GM19035 (cell line): ENCODE measurements around the gene CLEC18A.
"Not testable (repeated sequence)": the region's sequence is repeated elsewhere in the genome, so short reads cannot be mapped to it uniquely, and the experiment has no call there.

Experiments
- ATAC-seq: cut with Tn5 transposase; IDR thresholded peaks from one replicate; pipeline ENCODE4 v1.9.1; 2021; ENCODE audit not compliant: unreplicated experiment

CLEC18A gene

DNA sequence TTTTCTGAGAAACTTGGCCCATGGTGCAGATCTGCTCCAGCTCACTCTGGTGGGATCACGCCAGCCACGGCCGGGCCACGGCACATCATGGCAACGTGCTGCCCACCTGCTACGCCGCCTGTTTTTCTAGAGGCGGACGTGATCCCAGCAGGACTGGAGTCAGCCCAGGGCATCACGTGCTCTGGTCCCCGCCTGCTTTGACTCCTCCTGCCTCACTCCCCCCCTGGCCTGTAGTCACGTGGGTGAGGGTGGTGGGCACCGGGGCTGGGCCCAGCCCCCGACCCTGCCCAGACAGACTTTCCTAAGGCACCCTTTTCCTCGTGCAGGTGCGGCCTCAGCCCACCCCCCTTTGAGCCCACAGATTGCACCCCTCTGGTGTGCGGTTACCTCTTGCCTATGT is 723 bp upstream of the CLEC18A start:
- ATAC-seq = not testable (repeated sequence)

DNA sequence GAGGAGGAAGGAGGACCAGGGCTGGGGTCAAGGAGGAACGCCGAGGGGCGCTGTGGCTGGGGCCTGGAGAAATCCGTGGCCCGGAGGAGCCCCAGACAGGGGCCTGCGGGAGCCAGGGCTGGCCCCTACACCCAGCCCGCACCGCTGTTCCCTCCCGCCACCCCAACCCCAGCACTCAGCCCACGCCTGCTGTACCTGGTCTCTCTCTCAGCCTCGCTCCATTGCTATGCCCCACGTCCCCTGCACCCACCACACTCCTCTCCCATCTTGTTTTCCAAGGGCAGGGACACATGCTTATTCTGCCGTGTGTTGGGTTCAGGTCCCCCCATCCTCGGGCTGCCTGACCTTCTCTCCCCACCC is 518 bp downstream of the CLEC18A start:
- ATAC-seq = not testable (repeated sequence)

DNA sequence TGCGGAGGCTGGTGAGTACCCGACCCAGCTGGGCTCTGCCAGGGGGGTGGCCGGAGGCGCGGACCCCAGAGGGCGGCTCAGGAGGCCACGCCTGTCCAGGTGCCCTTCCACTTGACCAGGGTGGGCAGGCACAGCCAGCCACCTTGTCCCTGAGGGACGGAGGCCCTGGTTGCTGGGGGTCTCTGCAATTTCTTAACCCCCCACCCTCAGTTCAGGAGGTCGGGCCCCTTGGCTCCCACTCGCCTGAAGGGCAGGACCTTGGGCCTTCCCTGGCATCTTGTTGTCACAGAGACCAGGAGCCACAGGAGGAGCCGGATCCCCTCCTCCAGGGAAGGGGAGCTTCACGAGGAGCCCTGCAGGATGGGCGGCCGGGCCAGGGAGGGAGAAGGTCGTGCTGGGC is 982 bp downstream of the CLEC18A start:
- not testable (repeated sequence) for ATAC-seq

DNA sequence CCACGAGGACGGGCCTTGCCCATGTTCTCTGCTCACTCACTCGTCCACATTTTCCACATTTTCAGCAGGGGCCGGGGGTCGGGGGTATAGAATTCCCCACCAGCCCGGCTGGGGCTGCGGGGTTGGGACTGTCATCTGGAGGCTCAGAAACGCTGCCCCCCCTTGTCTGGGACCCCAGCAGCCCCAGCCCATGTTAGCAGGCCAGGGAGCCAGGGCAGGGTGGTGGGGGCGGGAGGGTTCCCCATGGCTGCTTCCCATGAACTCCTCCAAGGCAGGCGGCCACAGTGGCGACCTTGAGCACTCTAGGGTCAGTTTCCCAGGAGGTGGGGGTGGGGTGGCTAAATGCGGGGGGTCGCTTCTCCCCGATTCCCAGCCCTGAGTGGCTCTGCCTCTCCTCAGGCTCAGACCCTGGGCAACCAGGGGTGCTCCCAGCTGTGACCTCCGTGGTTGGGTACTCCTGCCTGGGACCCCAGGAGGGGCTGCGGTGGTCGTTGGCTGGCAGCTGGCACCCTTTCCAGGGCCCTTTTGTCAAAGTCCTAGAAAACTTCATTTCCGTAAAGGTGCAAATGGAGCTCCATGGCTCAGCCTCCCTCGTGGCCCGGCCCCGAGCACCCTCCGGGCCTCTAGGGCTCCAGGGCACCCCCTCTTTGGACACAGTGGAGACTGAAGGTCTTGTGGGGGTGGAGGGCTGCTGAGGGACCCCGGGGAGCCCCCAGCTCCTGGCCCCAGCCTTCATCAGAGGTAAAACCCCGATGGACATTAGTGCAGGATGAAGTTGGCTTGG is 1.6 kb downstream of the CLEC18A start:
- ATAC-seq = not testable (repeated sequence)

DNA sequence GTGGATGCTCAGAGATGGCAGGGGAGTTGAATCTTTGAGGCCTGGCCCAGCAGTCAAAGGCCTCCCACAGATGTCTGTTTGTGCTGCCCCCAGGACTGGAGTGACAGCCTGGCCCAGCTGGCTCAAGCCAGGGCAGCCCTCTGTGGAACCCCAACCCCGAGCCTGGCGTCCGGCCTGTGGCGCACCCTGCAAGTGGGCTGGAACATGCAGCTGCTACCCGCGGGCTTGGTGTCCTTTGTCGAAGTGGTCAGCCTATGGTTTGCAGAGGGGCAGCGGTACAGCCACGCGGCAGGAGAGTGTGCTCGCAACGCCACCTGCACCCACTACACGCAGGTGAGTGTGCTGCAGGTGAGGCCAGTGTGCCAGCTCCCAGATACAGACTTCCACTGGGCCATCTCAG is 3.1 kb downstream of the CLEC18A start:
- ATAC-seq = not testable (repeated sequence)

DNA sequence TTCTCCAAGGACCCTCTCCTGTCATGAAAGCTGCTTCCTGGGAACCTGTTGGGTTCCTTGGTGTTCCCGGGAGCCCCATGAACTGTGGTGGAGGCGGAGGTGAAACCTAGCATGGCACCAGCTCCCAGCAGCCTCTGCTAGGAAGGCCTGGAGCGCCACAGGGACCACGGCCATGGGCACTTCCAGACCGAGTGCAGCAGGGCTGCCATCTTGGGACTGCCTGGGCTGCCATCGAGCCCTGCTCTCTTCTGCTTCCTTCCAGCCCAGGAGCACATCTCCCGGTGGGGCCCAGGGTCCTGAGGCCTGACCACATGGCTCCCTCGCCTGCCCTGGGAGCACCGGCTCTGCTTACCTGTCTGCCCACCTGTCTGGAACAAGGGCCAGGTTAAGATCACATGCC is 12.2 kb downstream of the CLEC18A start:
- not testable (repeated sequence) for ATAC-seq

DNA sequence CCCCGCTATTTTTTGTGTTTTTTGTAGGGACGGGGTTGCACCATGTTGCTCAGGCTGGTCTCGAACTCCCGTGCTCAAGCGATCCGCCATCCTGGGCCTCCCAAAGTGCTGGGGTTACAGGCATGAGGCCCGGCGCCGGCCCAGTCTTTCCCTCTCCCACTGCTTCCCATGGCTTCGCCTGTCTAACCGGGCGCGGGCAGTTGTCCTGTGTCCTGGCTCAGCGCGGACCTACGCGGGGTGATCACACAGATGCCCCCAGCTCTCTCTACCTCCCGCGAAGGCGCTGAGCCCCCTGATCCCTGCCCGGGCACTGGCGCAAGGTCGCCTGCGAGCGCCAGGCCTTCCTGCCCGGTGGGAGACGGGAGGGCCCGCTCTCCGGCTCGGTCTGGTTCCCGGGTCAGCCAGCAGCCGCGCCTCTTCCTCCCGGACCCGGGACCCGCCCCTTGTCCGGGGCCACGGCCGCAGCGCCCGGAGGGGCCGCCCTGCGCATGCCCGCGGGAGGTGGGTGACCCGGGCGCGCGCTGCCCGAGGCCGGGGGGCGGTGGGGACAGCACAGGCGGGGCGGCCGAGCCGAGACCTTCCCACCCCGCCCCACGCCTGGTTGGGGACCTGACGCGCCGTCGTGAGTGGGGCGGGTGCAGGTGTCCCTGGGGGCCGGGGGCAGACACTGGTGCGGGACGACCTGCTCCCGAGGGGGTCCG is 14.0 kb downstream of the CLEC18A start:
- not testable (repeated sequence) for ATAC-seq

DNA sequence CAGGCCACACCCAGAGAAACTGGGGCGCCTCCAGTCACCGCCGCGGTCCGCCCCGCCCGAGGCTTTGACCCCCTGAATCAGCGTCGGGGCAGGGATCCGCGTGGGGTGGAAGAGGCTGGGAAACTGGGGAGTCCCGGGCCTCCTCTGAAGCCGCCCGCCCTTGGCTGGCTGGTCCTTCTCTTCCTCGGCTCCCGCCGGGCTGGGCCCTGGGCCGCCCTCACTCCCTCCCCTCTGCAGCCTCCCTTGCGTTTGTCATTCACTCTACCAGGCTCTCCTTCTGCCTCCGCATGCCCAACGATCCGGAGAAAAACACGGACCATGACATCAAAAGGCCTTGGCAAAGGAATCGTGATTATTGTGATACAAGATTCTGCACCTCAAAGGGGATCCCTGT is 14.5 kb downstream of the CLEC18A start:
- not testable (repeated sequence) for ATAC-seq

DNA sequence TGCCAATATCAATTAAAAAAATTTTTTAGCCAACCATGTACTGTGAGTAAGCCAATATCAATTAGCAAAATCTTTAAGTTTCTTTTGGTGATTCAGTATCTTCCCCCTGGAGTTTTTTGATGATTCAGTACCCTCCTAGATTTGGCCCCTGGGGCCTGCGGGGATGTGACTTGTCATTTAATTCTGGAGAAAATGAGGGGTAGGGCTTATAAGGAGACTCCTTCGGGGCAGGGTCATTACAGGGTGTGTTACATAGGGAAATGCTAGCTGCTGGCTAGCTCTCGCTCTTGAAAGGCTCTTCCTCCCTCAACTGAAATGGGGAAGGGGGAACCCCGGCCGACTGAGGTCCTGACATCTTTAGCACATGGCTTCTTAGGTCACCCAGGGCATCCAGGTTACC is 16.6 kb downstream of the CLEC18A start:
- not testable (repeated sequence) for ATAC-seq

DNA sequence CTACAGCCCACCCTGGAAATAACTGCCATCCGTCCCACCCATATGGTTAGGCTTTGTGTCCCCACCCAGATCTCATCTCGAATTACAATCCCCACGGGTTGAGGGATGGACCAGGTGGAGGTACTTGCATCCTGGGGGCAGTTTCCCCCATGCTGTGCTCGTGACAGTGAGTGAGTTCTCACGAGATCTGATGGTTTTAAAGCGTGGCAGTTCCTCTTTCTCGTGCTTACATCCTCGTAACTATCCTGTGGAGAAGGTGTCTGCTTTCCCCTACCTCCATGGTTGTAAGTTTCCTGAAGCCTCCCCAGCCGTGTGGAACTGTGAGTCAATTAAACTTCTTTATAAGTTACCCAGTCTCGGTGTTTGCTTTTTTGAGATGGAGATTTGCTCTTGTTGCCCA is 17.0 kb downstream of the CLEC18A start:
- ATAC-seq = not testable (repeated sequence)

DNA sequence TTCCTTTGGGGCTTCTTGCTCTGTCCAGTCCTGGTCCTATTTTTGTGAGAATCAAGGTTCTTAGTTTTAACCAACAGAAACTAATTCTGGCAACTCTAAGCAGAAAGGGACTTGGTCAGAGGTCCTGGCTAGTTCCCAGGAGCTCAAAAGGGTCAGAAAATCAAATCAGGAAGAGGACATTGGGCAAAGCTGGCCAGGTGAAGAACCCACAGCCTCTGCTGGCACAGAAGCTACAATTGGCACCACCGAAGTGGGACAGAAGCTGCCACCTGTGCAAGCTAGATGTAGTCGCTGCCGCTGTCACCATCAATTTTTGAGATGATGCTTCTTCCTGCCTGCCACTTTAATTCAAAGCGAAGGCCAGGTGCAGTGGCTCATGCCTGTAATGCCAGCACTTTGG is 18.5 kb downstream of the CLEC18A start:
- ATAC-seq = not testable (repeated sequence)

DNA sequence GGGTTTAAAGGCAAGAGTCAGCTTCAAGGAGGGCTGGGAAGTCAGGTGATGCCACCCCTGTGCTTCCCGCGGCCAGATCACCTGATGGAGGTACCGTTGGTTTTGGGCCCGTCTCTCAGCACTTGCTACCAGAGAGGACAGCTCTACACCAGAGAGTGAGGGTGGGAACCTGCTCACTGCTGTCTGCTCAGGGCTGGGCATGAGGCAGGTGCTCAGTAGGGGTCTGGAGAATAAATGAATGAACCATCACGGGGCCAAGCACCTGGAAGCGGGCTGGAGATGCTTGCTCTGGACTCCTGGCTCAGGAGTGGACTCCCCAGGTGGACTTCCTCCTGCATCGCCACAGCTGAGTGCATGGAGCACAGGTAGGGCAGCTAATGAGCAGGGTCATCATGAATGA is 21.0 kb downstream of the CLEC18A start:
- not testable (repeated sequence) for ATAC-seq

DNA sequence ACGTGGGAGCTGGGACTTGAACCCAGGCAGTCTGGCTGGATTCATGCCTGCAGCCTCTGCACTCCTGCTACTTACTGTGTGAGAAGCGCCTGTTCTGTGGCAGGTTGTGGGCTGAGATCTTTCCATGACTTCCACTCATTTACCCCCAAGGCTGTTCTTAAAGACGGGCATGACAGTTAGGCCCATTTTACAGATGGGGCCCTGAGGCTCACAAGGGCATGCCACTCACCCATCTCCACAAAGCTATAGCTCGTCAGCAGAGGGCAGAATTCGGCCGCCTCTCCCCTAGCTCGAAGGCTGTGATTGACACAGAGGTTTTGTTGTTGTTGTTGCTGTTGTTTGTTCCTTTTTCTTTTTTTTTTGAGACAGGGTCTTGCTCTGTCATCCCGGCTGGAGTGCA is 21.8 kb downstream of the CLEC18A start:
- not testable (repeated sequence) for ATAC-seq

DNA sequence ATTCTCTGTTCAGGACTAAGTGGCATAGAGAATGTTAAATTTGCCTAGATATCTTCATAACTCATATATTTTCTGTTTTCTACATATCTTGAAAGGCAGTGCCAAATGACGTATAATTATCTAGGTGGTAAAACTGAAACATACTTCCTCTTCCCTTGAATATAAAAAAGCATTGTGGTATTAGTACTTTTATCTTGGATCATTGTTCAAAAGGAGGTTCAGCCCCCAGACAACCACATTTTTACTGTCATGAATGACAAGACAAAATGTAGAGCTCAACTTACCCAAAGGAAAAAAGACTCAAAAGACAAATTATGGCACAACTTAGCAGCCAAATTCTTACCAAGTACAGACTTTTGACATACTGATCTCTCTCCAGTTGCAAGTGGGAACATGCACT is 34.1 kb downstream of the CLEC18A start:
- not testable (repeated sequence) for ATAC-seq

DNA sequence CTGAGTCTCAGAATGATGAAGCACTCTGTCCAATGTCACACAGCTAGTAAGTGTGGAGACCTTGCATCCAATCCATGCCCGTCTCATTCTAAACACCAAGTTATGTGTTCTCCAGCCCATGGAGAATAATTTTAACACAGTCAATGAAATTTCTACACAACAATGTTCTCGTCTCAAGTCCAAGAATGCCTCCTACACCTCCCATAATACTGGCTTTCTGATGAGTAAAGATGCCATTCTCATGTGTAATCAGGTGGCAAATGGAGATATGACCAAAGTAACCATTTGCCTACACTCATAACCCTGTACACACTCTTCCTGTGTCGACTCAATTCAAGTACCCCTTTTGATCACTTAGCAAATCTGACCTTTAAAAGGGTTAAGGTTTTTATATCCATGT is 46.8 kb downstream of the CLEC18A start:
- ATAC-seq = not testable (repeated sequence)

DNA sequence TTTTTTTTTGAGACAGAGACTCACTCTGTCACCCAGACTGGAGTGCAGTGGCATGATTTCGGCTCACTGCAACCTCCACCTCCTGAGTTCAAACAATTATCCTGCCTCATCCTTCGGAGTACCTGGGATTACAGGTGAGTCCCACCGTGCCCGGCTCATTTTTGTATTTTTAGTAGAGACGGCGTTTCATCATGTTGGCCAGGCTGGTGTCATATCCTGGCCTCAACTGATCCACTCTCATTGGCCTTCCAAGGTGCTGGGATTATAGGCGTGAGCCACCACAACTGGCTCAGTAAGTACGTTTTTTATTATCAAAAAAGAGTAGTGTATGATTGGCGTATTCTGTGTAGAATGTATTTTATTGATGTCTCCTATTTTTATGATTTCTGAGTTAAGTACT is 48.7 kb downstream of the CLEC18A start:
- not testable (repeated sequence) for ATAC-seq

DNA sequence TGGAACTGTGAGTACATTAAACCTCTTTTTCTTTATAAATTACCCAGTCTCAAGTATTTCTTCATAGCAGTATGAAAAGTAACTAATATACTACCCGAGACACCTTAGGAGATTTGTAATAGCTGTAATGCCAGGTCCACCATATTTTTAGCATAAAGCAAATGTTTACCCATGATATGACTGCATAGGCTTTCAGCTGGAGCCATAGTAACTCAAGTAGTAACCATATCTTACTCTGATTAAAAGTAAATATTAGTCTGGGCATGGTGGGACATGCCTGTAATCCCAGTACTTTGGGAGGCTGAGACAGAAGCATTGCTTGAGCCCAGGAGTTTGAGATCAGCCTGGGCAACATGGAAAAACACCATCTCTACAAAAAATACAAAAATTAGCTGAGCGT is 52.4 kb downstream of the CLEC18A start:
- ATAC-seq = not testable (repeated sequence)

DNA sequence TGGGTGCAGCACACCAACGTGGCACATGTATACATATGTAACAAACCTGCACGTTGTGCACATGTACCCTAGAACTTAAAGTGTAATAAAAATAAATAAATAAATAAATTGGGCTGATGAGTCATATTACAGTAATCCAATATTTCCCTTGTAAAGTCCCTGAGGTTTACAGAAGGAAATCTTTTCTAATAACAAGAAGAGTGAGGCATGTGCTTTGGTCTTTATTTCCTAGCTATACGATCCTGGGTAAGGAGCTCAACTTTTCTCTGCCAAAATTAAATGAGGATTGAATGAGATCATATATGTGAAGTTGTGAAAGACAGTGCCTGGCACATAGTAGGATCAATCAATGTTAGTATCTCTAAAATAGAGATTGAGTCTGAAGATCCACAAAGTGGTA is 57.5 kb downstream of the CLEC18A start:
- ATAC-seq = not testable (repeated sequence)

DNA sequence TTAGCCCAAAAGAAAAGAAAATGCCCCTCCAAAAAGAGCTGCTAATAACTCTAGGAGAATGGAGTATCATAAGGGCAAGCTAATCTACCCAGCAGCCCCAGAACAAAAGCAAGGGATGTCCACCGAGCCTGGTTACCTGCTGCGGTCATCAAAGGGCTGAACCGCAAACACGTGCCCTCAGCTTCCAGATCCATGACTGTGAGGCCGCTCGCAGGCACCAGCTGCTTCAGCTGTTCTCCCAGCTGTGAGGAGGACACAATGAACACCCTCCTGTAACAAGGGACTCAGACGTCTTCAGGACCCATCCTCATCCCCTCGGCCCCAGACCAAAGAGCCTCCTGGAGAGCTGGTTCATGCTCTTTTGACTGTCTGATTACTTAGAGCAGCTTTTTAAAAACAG is 59.5 kb downstream of the CLEC18A start:
- ATAC-seq = not testable (repeated sequence)

DNA sequence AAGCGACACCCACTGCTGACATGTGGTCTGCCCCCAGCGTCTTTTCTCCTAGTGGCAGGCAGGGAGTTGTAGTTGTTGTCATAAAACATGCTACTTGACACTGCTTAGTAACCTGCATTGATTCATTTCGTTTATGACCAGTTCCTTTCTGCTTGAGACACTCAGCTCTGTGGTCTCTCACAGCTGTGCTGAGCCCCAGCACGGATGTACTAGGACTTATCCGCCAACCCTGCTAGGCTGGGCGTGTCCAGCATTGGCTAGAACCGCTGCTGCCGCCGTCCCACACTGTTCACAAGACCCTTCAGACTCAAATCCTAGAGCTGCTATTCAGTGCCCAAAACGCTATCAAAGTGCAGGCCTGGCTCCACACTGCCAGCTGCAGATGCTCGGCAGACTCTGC is 60.0 kb downstream of the CLEC18A start:
- ATAC-seq = not testable (repeated sequence)

DNA sequence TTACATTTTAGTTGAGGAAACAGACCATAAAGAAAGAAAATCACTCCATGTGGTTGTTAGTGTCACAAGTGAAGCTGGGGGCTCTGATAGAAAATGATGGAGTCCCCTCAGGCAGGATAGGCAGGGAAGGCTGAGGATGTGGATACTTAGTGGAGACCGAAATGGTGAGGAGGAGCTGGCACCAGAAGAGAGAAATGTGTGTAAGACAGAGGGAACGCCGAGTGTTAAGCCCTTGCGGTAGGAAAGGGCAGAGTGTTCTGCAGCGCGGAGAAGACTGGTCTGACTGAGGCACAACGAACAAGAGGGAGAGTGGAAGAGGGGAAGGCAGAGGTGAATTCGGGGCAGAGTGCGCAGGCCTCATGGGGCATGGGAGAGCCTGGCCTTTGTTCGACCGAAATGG is 61.2 kb downstream of the CLEC18A start:
- not testable (repeated sequence) for ATAC-seq

DNA sequence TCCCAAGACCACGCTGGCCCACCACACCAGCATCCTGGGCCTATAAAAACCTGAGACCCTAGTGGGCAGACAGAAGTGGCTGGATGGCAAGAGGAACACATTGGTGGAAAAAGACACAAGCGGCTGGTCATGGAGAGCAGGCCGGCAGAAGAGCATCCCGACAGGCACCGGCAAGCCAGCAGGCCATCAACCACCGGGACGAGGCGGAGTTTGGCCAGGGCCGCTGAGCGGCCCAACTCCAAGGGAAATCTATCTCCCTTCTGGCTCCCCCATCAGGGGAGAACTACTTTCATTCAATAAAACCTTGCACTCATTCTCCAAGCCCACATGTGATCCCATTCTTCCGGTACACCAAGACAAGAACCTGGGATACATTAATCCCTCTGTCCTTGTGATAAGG is 61.8 kb downstream of the CLEC18A start:
- ATAC-seq = not testable (repeated sequence)
